Measurements from ENCODE around the gene TUT4. TPM values are rescaled to one million over a fixed set of nuclear protein-coding genes. Genes with fewer than 3 reads are reported as not detected.

The TUT4 gene
- total RNA-seq, 1 donor from 2014 or later, result 40.9 TPM

DNA sequence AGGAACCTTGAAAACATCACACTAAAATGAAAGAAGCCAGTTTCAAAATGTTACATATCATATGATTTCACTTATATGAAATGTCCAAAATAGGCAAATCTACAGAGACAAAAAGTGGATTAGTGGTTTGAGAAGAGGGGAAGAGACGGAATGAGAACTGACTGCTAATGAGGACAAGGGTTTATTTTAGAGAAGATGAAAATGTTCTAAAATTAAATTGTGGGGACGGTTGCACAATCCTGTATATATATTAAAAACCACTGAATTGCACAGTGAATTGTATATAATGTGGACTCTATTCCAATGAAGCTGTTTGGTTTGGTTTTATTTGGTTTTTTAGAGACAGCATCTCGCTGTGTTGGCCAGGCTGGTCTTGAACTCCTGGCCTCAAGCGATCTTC lies 112.9 kb downstream of the TUT4 start:
- DNase-seq (ENCODE audit: low spot score), result no peak
- H3K9me3 Mint-ChIP-seq (ENCODE audit: low read depth), result no peaks in the 10 kb centered on the region
- TF ChIP-seq, protein P1, sequence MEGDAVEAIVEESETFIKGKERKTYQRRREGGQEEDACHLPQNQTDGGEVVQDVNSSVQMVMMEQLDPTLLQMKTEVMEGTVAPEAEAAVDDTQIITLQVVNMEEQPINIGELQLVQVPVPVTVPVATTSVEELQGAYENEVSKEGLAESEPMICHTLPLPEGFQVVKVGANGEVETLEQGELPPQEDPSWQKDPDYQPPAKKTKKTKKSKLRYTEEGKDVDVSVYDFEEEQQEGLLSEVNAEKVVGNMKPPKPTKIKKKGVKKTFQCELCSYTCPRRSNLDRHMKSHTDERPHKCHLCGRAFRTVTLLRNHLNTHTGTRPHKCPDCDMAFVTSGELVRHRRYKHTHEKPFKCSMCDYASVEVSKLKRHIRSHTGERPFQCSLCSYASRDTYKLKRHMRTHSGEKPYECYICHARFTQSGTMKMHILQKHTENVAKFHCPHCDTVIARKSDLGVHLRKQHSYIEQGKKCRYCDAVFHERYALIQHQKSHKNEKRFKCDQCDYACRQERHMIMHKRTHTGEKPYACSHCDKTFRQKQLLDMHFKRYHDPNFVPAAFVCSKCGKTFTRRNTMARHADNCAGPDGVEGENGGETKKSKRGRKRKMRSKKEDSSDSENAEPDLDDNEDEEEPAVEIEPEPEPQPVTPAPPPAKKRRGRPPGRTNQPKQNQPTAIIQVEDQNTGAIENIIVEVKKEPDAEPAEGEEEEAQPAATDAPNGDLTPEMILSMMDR (IDR thresholded peaks at IDR 0.05), result no peak
- no peaks in the 10 kb centered on the region for H3K4me1 Mint-ChIP-seq (ENCODE audit: low read depth)
- H3K27ac Mint-ChIP-seq (ENCODE audit: unreplicated experiment), result no peak overlapping the region
- no peaks in the 10 kb centered on the region for H3K27me3 Mint-ChIP-seq (ENCODE audit: low read depth)
- H3K36me3 Mint-ChIP-seq (ENCODE audit: low read depth), result peaks cover 20% of the 10 kb centered on the region
- H3K4me3 Mint-ChIP-seq (ENCODE audit: unreplicated experiment), result no peak overlapping the region

DNA sequence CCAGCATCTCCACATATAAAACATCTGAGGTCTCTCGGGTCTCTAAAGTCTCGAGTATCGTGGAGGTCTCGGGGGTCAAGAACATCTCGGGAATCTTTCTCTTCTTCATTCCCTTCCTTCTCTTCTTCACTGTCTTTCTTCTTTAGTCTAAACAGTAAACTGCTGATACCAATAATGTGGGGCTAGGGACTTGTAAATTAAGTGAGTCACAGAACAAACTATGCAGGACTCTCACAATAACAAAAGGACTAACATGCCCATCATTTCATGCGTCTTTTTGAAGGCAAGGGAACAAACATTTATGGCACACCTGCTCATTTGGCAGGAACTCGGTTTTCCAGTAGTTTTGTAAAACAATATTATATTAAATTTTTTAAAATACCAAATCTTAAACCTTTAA lies 116.1 kb downstream of the TUT4 start:
- TF ChIP-seq, protein P1 (IDR thresholded peaks at IDR 0.05), result no peak
- no peaks in the 10 kb centered on the region for H3K27me3 Mint-ChIP-seq (ENCODE audit: low read depth)
- no peak overlapping the region for H3K4me3 Mint-ChIP-seq (ENCODE audit: unreplicated experiment)
- no peak overlapping the region for H3K27ac Mint-ChIP-seq (ENCODE audit: unreplicated experiment)
- no peaks in the 10 kb centered on the region for H3K9me3 Mint-ChIP-seq (ENCODE audit: low read depth)
- peaks cover 18% of the 10 kb centered on the region for H3K36me3 Mint-ChIP-seq (ENCODE audit: low read depth)
- DNase-seq (ENCODE audit: low spot score), result no peak
- H3K4me1 Mint-ChIP-seq (ENCODE audit: low read depth), result no peaks in the 10 kb centered on the region

DNA sequence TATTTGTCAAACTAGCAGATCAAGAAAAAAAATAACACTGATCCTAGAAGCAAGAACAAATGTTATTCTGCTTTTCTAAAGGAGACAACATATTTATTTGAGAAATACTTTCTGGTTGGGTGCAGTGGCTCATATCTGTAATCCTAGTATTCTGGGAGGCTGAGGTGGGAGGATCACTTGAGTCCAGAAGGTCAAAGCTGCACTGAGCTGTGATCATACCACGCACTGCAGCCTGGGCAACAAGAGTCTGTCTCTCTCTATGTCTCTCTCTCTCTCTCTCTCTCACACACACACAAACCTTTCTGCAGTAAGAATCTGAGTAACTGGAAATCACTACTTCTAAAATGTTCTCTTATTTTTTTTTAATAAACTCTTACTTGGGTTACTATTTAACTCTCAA lies 117.2 kb downstream of the TUT4 start:
- Mint-ChIP-seq H3K36me3 (ENCODE audit: low read depth) (peaks cover 22% of the 10 kb centered on the region), H3K27me3 (ENCODE audit: low read depth) (no peaks in the 10 kb centered on the region), H3K27ac (ENCODE audit: unreplicated experiment) (no peak overlapping the region), H3K4me1 (ENCODE audit: low read depth) (no peaks in the 10 kb centered on the region), H3K9me3 (ENCODE audit: low read depth) (no peaks in the 10 kb centered on the region), H3K4me3 (ENCODE audit: unreplicated experiment) (no peak overlapping the region)
- TF ChIP-seq, protein P1 (IDR thresholded peaks at IDR 0.05), result no peak
- DNase-seq (ENCODE audit: low spot score), result no peak

DNA sequence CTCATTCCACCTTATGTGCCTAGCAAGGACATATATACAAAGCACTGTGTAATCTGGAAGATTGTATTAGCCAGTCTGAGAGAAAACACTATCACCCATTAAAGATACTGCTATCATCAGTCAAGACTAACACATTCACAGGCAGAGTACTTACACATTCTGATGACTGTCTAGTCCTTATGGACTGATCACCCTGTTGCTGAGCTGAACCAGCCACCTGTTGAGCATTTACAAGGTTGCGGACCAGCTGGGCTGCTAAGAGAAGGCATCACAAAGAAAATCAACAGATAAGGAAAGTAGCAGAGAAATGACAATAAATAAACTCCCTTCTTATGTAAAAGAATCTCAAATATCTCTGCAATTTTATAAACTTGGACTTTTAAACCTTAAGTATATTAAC lies 117.7 kb downstream of the TUT4 start:
- Mint-ChIP-seq H3K9me3 (ENCODE audit: low read depth) (no peaks in the 10 kb centered on the region), H3K27me3 (ENCODE audit: low read depth) (no peaks in the 10 kb centered on the region), H3K36me3 (ENCODE audit: low read depth) (peaks cover 25% of the 10 kb centered on the region), H3K4me3 (ENCODE audit: unreplicated experiment) (no peak overlapping the region), H3K4me1 (ENCODE audit: low read depth) (no peaks in the 10 kb centered on the region), H3K27ac (ENCODE audit: unreplicated experiment) (no peak overlapping the region)
- no peak for DNase-seq (ENCODE audit: low spot score)
- TF ChIP-seq, protein P1 (IDR thresholded peaks at IDR 0.05), result no peak

DNA sequence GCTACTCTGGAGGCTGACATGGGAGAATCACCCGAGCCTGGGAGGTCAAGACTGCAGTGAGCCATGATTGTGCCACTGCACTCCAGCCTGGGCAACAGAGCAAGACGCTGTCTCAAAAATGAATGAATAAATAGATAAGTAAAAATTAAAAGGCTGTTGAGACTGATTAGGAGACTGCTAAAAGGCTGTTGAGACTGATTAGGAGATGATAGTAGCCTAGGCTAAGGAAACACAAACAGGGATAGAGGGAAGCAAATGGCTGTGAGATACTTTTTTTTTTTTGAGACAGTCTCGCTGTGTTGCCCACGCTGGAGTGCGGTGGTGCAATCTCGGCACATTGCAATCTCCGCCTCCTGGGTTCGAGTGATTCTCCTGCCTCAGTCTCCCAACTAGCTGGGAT lies 120.1 kb downstream of the TUT4 start:
- Mint-ChIP-seq H3K9me3 (ENCODE audit: low read depth) (no peaks in the 10 kb centered on the region), H3K4me1 (ENCODE audit: low read depth) (no peaks in the 10 kb centered on the region), H3K27me3 (ENCODE audit: low read depth) (no peaks in the 10 kb centered on the region), H3K4me3 (ENCODE audit: unreplicated experiment) (no peak overlapping the region), H3K27ac (ENCODE audit: unreplicated experiment) (no peak overlapping the region), H3K36me3 (ENCODE audit: low read depth) (peaks cover 24% of the 10 kb centered on the region)
- TF ChIP-seq, protein P1 (IDR thresholded peaks at IDR 0.05), result no peak
- no peak for DNase-seq (ENCODE audit: low spot score)
